Left forelimb (tissue), 1 donor: ENCODE results near the gene KLF9.

ENCODE experiments used
- DNase-seq: peaks from one replicate; pipeline ENCODE4 v3.0.0-alpha.2; 2018; ENCODE audit warnings: low spot score

The KLF9 gene

GRCh38 chr9:70413799-70414775 lies at the start of gene KLF9:
Gene KLF9, minus strand, starts transcription at chr9:70414657. Its CDS starts 1,294 bp downstream, at chr9:70413363.
- DNase-seq = peak; percentile 88

- no peak for DNase-seq
Observed at GRCh38 chr9:70463877-70464276, 49.4 kb upstream of the KLF9 start.

GRCh38 chr9:70462300-70462699 lies 47.8 kb upstream of the KLF9 start:
- no peak for DNase-seq

- DNase-seq = no peak
Observed at GRCh38 chr9:70457235-70457634, 42.8 kb upstream of the KLF9 start.

- no peak for DNase-seq
Observed at GRCh38 chr9:70455993-70456704, 41.7 kb upstream of the KLF9 start.

- no peak for DNase-seq
Observed at GRCh38 chr9:70452365-70452764, 37.9 kb upstream of the KLF9 start.

- DNase-seq = no peak
Observed at GRCh38 chr9:70451765-70452164, 37.3 kb upstream of the KLF9 start.

- DNase-seq = no peak
Observed at GRCh38 chr9:70450738-70451137, 36.3 kb upstream of the KLF9 start.

GRCh38 chr9:70449461-70449860 lies 35.0 kb upstream of the KLF9 start:
- no peak for DNase-seq

GRCh38 chr9:70448919-70449318 lies 34.5 kb upstream of the KLF9 start:
- no peak for DNase-seq

GRCh38 chr9:70444904-70445303 lies 30.4 kb upstream of the KLF9 start:
- DNase-seq = no peak

- DNase-seq = no peak
Observed at GRCh38 chr9:70442328-70442848, 27.9 kb upstream of the KLF9 start.

GRCh38 chr9:70441622-70442021 lies 27.2 kb upstream of the KLF9 start:
- no peak for DNase-seq

GRCh38 chr9:70439991-70440706 lies 25.7 kb upstream of the KLF9 start:
- no peak for DNase-seq

- DNase-seq = no peak
Observed at GRCh38 chr9:70438341-70438928, 24.0 kb upstream of the KLF9 start.

GRCh38 chr9:70435948-70436347 lies 21.5 kb upstream of the KLF9 start:
- no peak for DNase-seq

- DNase-seq = no peak
Observed at GRCh38 chr9:70429899-70430298, 15.4 kb upstream of the KLF9 start.

GRCh38 chr9:70428781-70429180 lies 14.3 kb upstream of the KLF9 start:
- no peak for DNase-seq

GRCh38 chr9:70427161-70427945 lies 12.9 kb upstream of the KLF9 start:
- no peak for DNase-seq

- no peak for DNase-seq
Observed at GRCh38 chr9:70425192-70425591, 10.7 kb upstream of the KLF9 start.
